ENCODE data around the gene SLC24A3.

Gene SLC24A3

DNA sequence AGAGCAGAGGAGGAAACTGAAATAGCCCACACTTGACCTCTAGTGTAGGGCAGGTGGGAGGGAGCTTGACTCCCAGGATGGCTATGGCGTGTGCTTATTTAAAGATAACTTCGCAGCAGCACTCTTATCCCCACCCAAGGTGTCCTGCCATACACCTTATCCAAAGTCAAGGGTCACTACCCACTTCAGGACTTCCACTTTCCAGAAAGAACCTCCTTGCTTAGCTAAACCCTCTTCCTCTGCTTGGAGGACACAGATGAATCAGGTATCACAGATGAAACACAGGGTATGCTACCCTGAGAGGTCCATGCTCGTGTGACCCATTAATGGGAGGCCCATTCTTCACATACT, 547.9 kb downstream of the SLC24A3 start:
- Histone ChIP-seq H3K4me1 (ENCODE audit: control insufficient read depth, insufficient read depth, low read length) (peaks cover 9% of the 10 kb centered on the region), H3K36me3 (ENCODE audit: control insufficient read depth, insufficient read depth, low read length) (no peaks in the 10 kb centered on the region), H3K27me3 (ENCODE audit: control insufficient read depth, insufficient read depth, low read length) (peaks cover 25% of the 10 kb centered on the region), H3K9ac (ENCODE audit: low read length) (no peak overlapping the region), H3K27ac (ENCODE audit: low read depth, low read length) (no peak overlapping the region), H3K4me3 (ENCODE audit: low read depth, low read length) (no peak overlapping the region), H3K9me3 (ENCODE audit: control insufficient read depth, insufficient read depth, low read depth, low read length) (no peaks in the 10 kb centered on the region)

- peaks cover 25% of the 10 kb centered on the region for H3K27me3 ChIP-seq (ENCODE audit: control insufficient read depth, insufficient read depth, low read length)
- H3K4me3 ChIP-seq (ENCODE audit: low read depth, low read length) = no peak overlapping the region
- no peak overlapping the region for H3K9ac ChIP-seq (ENCODE audit: low read length)
- no peak overlapping the region for H3K27ac ChIP-seq (ENCODE audit: low read depth, low read length)
- H3K9me3 ChIP-seq (ENCODE audit: control insufficient read depth, insufficient read depth, low read depth, low read length) = no peaks in the 10 kb centered on the region
- H3K36me3 ChIP-seq (ENCODE audit: control insufficient read depth, insufficient read depth, low read length) = no peaks in the 10 kb centered on the region
- peaks cover 9% of the 10 kb centered on the region for H3K4me1 ChIP-seq (ENCODE audit: control insufficient read depth, insufficient read depth, low read length)
Measured at GRCh38 chr20:19761326-19761725, 548.9 kb downstream of the SLC24A3 start.

GRCh38 chr20:19761841-19762240, 549.4 kb downstream of the SLC24A3 start:
- peaks cover 21% of the 10 kb centered on the region for H3K27me3 ChIP-seq (ENCODE audit: control insufficient read depth, insufficient read depth, low read length)
- peaks cover 7% of the 10 kb centered on the region for H3K4me1 ChIP-seq (ENCODE audit: control insufficient read depth, insufficient read depth, low read length)
- no peak overlapping the region for H3K9ac ChIP-seq (ENCODE audit: low read length)
- no peaks in the 10 kb centered on the region for H3K9me3 ChIP-seq (ENCODE audit: control insufficient read depth, insufficient read depth, low read depth, low read length)
- H3K36me3 ChIP-seq (ENCODE audit: control insufficient read depth, insufficient read depth, low read length) = no peaks in the 10 kb centered on the region
- H3K27ac ChIP-seq (ENCODE audit: low read depth, low read length) = no peak overlapping the region
- no peak overlapping the region for H3K4me3 ChIP-seq (ENCODE audit: low read depth, low read length)

DNA sequence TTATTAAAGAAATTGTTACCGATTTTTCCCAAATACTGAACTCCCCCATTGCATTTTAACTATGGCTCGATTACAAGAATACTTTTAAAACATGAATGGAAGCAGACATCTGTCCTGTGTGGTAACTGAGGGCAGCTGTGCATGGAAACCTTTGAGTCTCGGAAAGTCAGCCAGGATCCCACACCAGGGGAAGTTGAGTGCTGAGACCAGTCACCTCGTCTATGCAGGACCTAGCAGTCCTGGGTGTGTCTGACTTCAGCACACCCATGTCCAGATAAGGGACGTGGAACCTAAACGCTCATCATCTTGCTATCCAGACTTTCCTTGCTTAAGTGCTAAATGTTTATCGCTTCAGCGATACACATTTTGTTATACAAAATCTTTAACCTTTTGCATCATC, 551.8 kb downstream of the SLC24A3 start:
- no peak overlapping the region for H3K27ac ChIP-seq (ENCODE audit: low read depth, low read length)
- H3K36me3 ChIP-seq (ENCODE audit: control insufficient read depth, insufficient read depth, low read length) = no peaks in the 10 kb centered on the region
- no peaks in the 10 kb centered on the region for H3K9me3 ChIP-seq (ENCODE audit: control insufficient read depth, insufficient read depth, low read depth, low read length)
- no peak overlapping the region for H3K9ac ChIP-seq (ENCODE audit: low read length)
- no peak overlapping the region for H3K4me3 ChIP-seq (ENCODE audit: low read depth, low read length)
- peaks cover under 1% of the 10 kb centered on the region; the same call in 1 of the 2 replicates for H3K4me1 ChIP-seq (ENCODE audit: control insufficient read depth, insufficient read depth, low read length)
- peaks cover 13% of the 10 kb centered on the region for H3K27me3 ChIP-seq (ENCODE audit: control insufficient read depth, insufficient read depth, low read length)

DNA sequence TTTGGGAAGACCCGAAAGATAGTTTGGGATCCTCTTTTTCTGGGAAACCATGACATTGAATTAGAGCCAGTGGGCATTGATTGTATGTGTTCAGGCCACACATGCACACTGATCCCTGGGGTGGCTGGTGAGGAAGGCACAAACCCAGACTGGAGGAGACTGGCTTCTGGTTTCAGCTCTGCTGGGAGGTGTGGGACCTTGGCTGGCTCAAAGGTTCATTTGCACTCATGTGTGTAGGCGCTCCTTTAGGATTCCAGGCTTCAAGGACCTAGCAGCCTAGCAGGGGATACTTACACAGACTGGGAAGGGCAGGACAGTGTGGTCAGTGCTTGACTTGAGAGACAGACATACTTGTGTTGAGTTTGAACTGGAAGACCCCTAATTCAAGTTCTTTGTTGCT, 552.8 kb downstream of the SLC24A3 start:
- peaks cover 3% of the 10 kb centered on the region for H3K4me1 ChIP-seq (ENCODE audit: control insufficient read depth, insufficient read depth, low read length)
- no peaks in the 10 kb centered on the region for H3K36me3 ChIP-seq (ENCODE audit: control insufficient read depth, insufficient read depth, low read length)
- no peaks in the 10 kb centered on the region for H3K9me3 ChIP-seq (ENCODE audit: control insufficient read depth, insufficient read depth, low read depth, low read length)
- H3K4me3 ChIP-seq (ENCODE audit: low read depth, low read length) = no peak overlapping the region
- H3K9ac ChIP-seq (ENCODE audit: low read length) = no peak overlapping the region
- peaks cover 2% of the 10 kb centered on the region for H3K27me3 ChIP-seq (ENCODE audit: control insufficient read depth, insufficient read depth, low read length)
- H3K27ac ChIP-seq (ENCODE audit: low read depth, low read length) = no peak overlapping the region

DNA sequence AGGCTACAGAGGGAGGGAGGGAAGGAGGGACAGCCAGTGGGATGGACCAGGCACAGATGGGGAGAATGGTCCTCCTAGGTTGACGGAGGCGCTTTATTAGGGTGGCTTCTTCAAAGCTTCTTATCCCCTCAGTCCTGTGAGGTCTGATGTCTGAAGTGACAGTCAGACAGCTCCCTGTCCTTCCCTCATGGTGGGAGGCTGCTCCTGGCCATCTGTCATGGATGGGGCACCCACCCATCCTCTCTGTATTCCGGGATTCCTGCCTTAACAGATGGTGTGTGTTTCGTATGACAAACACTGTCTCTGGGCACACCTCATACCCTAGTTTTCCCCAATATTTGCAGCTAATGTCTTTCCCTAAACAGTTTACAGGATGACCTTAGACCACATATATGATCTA, 553.5 kb downstream of the SLC24A3 start:
- Histone ChIP-seq H3K4me3 (ENCODE audit: low read depth, low read length) (no peak overlapping the region), H3K9ac (ENCODE audit: low read length) (no peak overlapping the region), H3K9me3 (ENCODE audit: control insufficient read depth, insufficient read depth, low read depth, low read length) (no peaks in the 10 kb centered on the region), H3K27ac (ENCODE audit: low read depth, low read length) (no peak overlapping the region), H3K27me3 (ENCODE audit: control insufficient read depth, insufficient read depth, low read length) (no peaks in the 10 kb centered on the region; the same call in 1 of the 2 replicates), H3K36me3 (ENCODE audit: control insufficient read depth, insufficient read depth, low read length) (no peaks in the 10 kb centered on the region), H3K4me1 (ENCODE audit: control insufficient read depth, insufficient read depth, low read length) (peaks cover 7% of the 10 kb centered on the region)

DNA sequence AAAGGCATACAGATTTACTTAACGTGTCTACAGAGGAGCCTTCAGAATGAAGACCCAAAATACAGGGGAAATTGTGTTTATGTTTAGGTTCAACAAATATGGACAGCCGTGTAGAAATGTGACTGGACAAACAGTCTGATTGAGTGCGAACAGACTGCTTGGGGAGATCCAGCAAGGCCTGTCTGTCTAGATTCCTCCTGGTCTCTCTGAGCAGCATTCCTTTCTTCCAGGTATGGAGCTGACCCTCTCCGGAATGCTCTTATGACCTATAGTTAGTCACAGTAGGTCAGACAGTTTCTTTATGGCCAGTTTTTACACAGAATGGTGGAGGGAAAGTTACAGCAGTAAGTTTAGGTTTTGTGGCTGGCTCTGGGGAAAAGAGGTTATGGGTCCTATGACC, 554.6 kb downstream of the SLC24A3 start:
- H3K27ac ChIP-seq (ENCODE audit: low read depth, low read length) = no peak overlapping the region
- H3K9ac ChIP-seq (ENCODE audit: low read length) = no peak overlapping the region
- H3K4me3 ChIP-seq (ENCODE audit: low read depth, low read length) = no peak overlapping the region
- H3K4me1 ChIP-seq (ENCODE audit: control insufficient read depth, insufficient read depth, low read length) = peaks cover 7% of the 10 kb centered on the region
- no peaks in the 10 kb centered on the region for H3K36me3 ChIP-seq (ENCODE audit: control insufficient read depth, insufficient read depth, low read length)
- no peaks in the 10 kb centered on the region for H3K9me3 ChIP-seq (ENCODE audit: control insufficient read depth, insufficient read depth, low read depth, low read length)
- no peaks in the 10 kb centered on the region; the same call in 1 of the 2 replicates for H3K27me3 ChIP-seq (ENCODE audit: control insufficient read depth, insufficient read depth, low read length)

DNA sequence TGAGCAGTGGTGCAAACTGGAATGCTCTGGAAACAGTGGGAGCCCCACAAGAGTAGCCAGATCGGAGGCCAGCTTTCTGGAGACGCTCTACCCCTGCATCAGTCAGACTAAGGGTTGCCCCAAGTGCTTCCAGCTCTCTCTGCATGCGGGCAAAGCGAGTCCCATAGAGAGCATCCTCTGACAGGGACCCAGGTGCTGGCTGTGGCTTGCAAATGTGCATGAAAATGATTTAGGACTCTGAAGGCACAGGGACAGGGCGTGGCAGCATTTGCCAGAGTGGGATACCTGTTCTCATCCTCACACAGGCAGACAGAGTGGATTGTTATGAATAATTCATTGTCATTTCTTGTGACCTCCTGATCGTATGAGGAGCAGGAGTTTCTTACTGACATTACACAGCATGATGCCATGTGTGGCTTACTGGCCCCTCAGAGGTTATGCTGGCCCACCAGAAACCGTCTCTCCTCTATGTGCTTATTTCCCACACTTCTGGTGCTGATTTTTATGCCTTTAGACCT, 555.9 kb downstream of the SLC24A3 start:
- peaks cover 7% of the 10 kb centered on the region for H3K4me1 ChIP-seq (ENCODE audit: control insufficient read depth, insufficient read depth, low read length)
- H3K36me3 ChIP-seq (ENCODE audit: control insufficient read depth, insufficient read depth, low read length) = no peaks in the 10 kb centered on the region
- H3K27me3 ChIP-seq (ENCODE audit: control insufficient read depth, insufficient read depth, low read length) = no peaks in the 10 kb centered on the region; the same call in 1 of the 2 replicates
- H3K27ac ChIP-seq (ENCODE audit: low read depth, low read length) = no peak overlapping the region
- H3K9ac ChIP-seq (ENCODE audit: low read length) = no peak overlapping the region
- H3K4me3 ChIP-seq (ENCODE audit: low read depth, low read length) = no peak overlapping the region
- no peaks in the 10 kb centered on the region for H3K9me3 ChIP-seq (ENCODE audit: control insufficient read depth, insufficient read depth, low read depth, low read length)

DNA sequence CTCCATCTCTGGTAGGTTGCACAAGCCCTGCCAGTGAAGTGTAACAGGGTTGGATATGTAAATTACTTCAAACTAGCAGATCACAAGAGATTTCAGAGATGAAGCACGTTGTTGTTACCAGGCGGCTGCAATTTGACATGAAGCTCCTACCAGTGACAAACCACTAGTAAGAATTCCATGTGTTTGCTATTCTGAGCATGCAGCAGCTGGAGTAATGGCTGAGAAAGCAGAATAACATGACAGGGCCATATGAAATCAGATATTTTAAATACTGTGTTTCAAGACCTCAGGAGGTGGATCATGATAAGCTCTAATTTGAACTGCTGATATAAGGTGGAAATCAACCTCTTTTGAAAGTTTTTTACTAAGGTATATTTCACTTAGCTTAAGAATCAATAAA, 557.1 kb downstream of the SLC24A3 start:
- Histone ChIP-seq H3K27me3 (ENCODE audit: control insufficient read depth, insufficient read depth, low read length) (no peaks in the 10 kb centered on the region; the same call in 1 of the 2 replicates), H3K9me3 (ENCODE audit: control insufficient read depth, insufficient read depth, low read depth, low read length) (no peaks in the 10 kb centered on the region), H3K4me1 (ENCODE audit: control insufficient read depth, insufficient read depth, low read length) (peaks cover 7% of the 10 kb centered on the region), H3K27ac (ENCODE audit: low read depth, low read length) (no peak overlapping the region), H3K4me3 (ENCODE audit: low read depth, low read length) (no peak overlapping the region), H3K36me3 (ENCODE audit: control insufficient read depth, insufficient read depth, low read length) (no peaks in the 10 kb centered on the region), H3K9ac (ENCODE audit: low read length) (no peak overlapping the region)

GRCh38 chr20:19770375-19770774, 557.9 kb downstream of the SLC24A3 start:
- Histone ChIP-seq H3K4me1 (ENCODE audit: control insufficient read depth, insufficient read depth, low read length) (peaks cover 7% of the 10 kb centered on the region), H3K27me3 (ENCODE audit: control insufficient read depth, insufficient read depth, low read length) (no peaks in the 10 kb centered on the region; the same call in 1 of the 2 replicates), H3K27ac (ENCODE audit: low read depth, low read length) (no peak overlapping the region), H3K4me3 (ENCODE audit: low read depth, low read length) (no peak overlapping the region), H3K9ac (ENCODE audit: low read length) (no peak overlapping the region), H3K36me3 (ENCODE audit: control insufficient read depth, insufficient read depth, low read length) (no peaks in the 10 kb centered on the region), H3K9me3 (ENCODE audit: control insufficient read depth, insufficient read depth, low read depth, low read length) (no peaks in the 10 kb centered on the region)

DNA sequence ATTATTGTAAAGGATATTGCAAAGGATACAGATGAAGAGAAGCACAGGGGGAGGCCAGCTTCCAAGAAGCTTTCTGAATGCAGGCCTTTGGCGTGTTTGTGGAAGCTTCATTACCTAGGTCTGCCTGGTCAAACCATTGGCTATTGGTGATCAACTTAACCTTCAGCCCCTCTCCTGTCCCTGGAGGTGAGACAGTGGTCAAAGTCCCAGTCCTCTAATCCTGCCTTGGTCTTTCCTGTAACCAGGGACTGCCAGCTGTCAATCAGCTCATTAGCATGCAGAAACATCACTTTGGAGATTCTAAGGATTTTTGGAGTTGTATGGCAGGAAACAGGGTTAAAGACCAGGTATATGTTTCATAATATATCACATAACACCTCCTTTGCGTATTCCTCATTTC, 558.6 kb downstream of the SLC24A3 start:
- no peak overlapping the region for H3K27ac ChIP-seq (ENCODE audit: low read depth, low read length)
- no peaks in the 10 kb centered on the region for H3K27me3 ChIP-seq (ENCODE audit: control insufficient read depth, insufficient read depth, low read length)
- no peaks in the 10 kb centered on the region for H3K9me3 ChIP-seq (ENCODE audit: control insufficient read depth, insufficient read depth, low read depth, low read length)
- no peaks in the 10 kb centered on the region for H3K36me3 ChIP-seq (ENCODE audit: control insufficient read depth, insufficient read depth, low read length)
- H3K4me1 ChIP-seq (ENCODE audit: control insufficient read depth, insufficient read depth, low read length) = peaks cover 9% of the 10 kb centered on the region
- no peak overlapping the region for H3K4me3 ChIP-seq (ENCODE audit: low read depth, low read length)
- H3K9ac ChIP-seq (ENCODE audit: low read length) = no peak overlapping the region
